K562 (cell line): ENCODE results near the gene SHB. TPM values are rescaled to one million over a fixed set of nuclear protein-coding genes. Genes with fewer than 3 reads are reported as not detected.

Experiments
- ATAC-seq: fragments of 200-7000 bp; cut with Tn5 transposase; 3 replicates; pipeline ENCODE4 v1.9.1; 2020; ENCODE audit warnings: moderate library complexity
- BruUV-seq: library from RNA; stranded (reverse); fragments of 400-500 nt; replicated peaks from 2 replicates; lab custom pipeline; 2021; lab: Mats Ljungman, UMichigan
- CTCF ChIA-PET: fragments of 300-600 bp; formaldehyde crosslinking; extraction: SDS; loops from one replicate; lab custom pipeline; 2021; ENCODE audit warnings: low intra/inter-chr PET ratio; lab: Yijun Ruan, JAX
- POLR2A ChIA-PET: fragments of 300-600, 350-650 bp; sonication (Branson Sonifier 250); formaldehyde crosslinking; extraction: SDS; loops from one replicate; lab custom pipeline; 2021; ENCODE audit warnings: antibody characterized with exemption, inconsistent platforms; lab: Yijun Ruan, JAX
- DNase-seq, 4 experiments: peaks; one replicate each; pipeline versions ENCODE4 v3.0.0 to v3.0.0-alpha.2; 2011 to 2018; ENCODE audit warnings: low spot score in 3 of 4, mixed read lengths in 3 of 4; ENCODE audit errors: extremely low read depth in 1 of 4
- FAIRE-seq: peaks from 2 replicates; lab custom pipeline; 2011; peaks lifted over from hg19 to GRCh38; lab: Jason Lieb, UNC
- H2AFZ ChIP-seq: 2 replicates; pipeline ENCODE4 v1.6.0; 2011; ENCODE audit warnings: low read depth, low read length, control low read depth, inconsistent platforms
- H3K27ac ChIP-seq: fragments of 200-600 bp; 3 replicates; pipeline ENCODE4 v1.8.0; 2011; ENCODE audit warnings: low read depth, mild to moderate bottlenecking, control low read depth, inconsistent platforms, low read length, moderate library complexity, mixed read lengths; ENCODE audit errors: extremely low read depth
- H3K27me3 ChIP-seq, 2 experiments: fragments of 300-600 bp in 1 of 2; 2 replicates in 1 of 2; 3 replicates in 1 of 2; pipeline versions ENCODE4 v1.6.0 to v1.8.0; 2011; ENCODE audit warnings: inconsistent platforms in 2 of 2, low read length in 2 of 2, mild to moderate bottlenecking in 1 of 2, mixed read lengths in 1 of 2, moderate library complexity in 1 of 2; ENCODE audit not compliant: control insufficient read depth in 2 of 2, insufficient read depth in 2 of 2
- H3K36me3 ChIP-seq: fragments of 300-600 bp; 3 replicates; pipeline ENCODE4 v1.8.0; 2011; ENCODE audit warnings: mild to moderate bottlenecking, low read length, inconsistent platforms; ENCODE audit not compliant: control insufficient read depth, insufficient read depth
- H3K4me1 ChIP-seq, 2 experiments: fragments of 200-600 bp in 1 of 2; replicated peaks in 1 of 2; 2 replicates in 1 of 2; 3 replicates in 1 of 2; pipeline versions ENCODE4 v1.5.1 to v1.8.0; 2011; ENCODE audit warnings: inconsistent platforms in 2 of 2, low read length in 2 of 2, mild to moderate bottlenecking in 1 of 2, mixed read lengths in 1 of 2, moderate library complexity in 1 of 2; ENCODE audit not compliant: control insufficient read depth in 2 of 2, insufficient read depth in 2 of 2
- H3K4me2 ChIP-seq: 2 replicates; pipeline ENCODE4 v1.6.1; 2011; ENCODE audit warnings: low read length, control low read depth, inconsistent platforms, mixed read lengths; ENCODE audit not compliant: insufficient read depth
- H3K4me3 ChIP-seq: fragments of 200-600 bp; sonication (generic), shearing (Covaris generic); 2 replicates; pipeline ENCODE4 v1.5.1; 2016; ENCODE audit warnings: control low read depth, inconsistent platforms
- H3K79me2 ChIP-seq: fragments of 200-600 bp; 3 replicates; pipeline ENCODE4 v1.8.0; 2011; ENCODE audit warnings: low read length, inconsistent platforms; ENCODE audit not compliant: control insufficient read depth, insufficient read depth
- H3K9ac ChIP-seq, 2 experiments: 2 replicates each; pipeline versions ENCODE4 v1.6.0 to v1.6.1; 2011; ENCODE audit warnings: low read depth in 2 of 2, low read length in 2 of 2, control low read depth in 1 of 2, inconsistent platforms in 1 of 2, mild to moderate bottlenecking in 1 of 2, mixed read lengths in 1 of 2; ENCODE audit not compliant: insufficient read depth in 1 of 2
- H3K9me1 ChIP-seq: one replicate; pipeline ENCODE4 v1.6.0; 2011; ENCODE audit warnings: inconsistent platforms, mild to moderate bottlenecking, low read length, moderate library complexity; ENCODE audit not compliant: control insufficient read depth, insufficient read depth
- H3K9me3 ChIP-seq: replicated peaks from 2 replicates; pipeline ENCODE4 v1.5.1; 2011; ENCODE audit warnings: low read depth, low read length, inconsistent platforms; ENCODE audit not compliant: control insufficient read depth, insufficient read depth
- H4K20me1 ChIP-seq: replicated peaks from 2 replicates; pipeline ENCODE4 v1.6.1; 2011; ENCODE audit warnings: low read length, inconsistent platforms, mixed read lengths; ENCODE audit not compliant: control insufficient read depth, insufficient read depth
- CBFA2T2 ChIP-seq: fragments of 450-650 bp; conservative IDR thresholded peaks from 2 replicates; pipeline ENCODE4 v1.6.1; 2017; ENCODE audit warnings: mild to moderate bottlenecking
- CBFA2T3 ChIP-seq: fragments of 450-650 bp; IDR thresholded peaks from 2 replicates; pipeline ENCODE4 v1.6.1; 2017
- DMBX1 ChIP-seq: fragments of 250-450 bp; sonication (Bioruptor Pico); IDR thresholded peaks from 2 replicates; pipeline ENCODE4 v1.8.0; 2022; ENCODE audit warnings: inconsistent platforms, mild to moderate bottlenecking, moderate library complexity, borderline replicate concordance
- EGR1 ChIP-seq: fragments of 450-650 bp; conservative IDR thresholded peaks from 2 replicates; pipeline ENCODE4 v1.6.1; 2017; ENCODE audit warnings: mild to moderate bottlenecking
- MLLT1 ChIP-seq, 2 experiments: fragments of 450-650 bp; IDR thresholded peaks; 2 replicates each; pipeline ENCODE4 v1.6.1; 2016
- USF2 ChIP-seq: sonication (generic); formaldehyde crosslinking; IDR thresholded peaks from 2 replicates; pipeline ENCODE4 v1.5.0; 2020; ENCODE audit warnings: missing genetic modification reagents
- ZFP30 ChIP-seq: fragments of 250-450 bp; sonication (Bioruptor Pico); IDR thresholded peaks from 2 replicates; pipeline ENCODE4 v1.8.0; 2022; ENCODE audit warnings: moderate library complexity, mild to moderate bottlenecking, inconsistent platforms, borderline replicate concordance
- ZNF778 ChIP-seq: fragments of 450-650 bp; formaldehyde crosslinking; IDR thresholded peaks from 2 replicates; pipeline ENCODE4 v1.4.0; 2020; ENCODE audit warnings: mild to moderate bottlenecking, moderate library complexity
- ZNF830 ChIP-seq: fragments of 250-450 bp; sonication (Bioruptor Pico); IDR thresholded peaks from 2 replicates; pipeline ENCODE4 v1.5.0; 2021; ENCODE audit warnings: mild to moderate bottlenecking
- WGBS: fragments of 100-300 bp; shearing (Covaris generic); methylation state at CpG from one replicate; pipeline ENCODE4 v1.1.6; 2016; ENCODE audit warnings: low coverage, mixed read lengths; ENCODE audit not compliant: insufficient coverage; ENCODE audit errors: missing lambda C conversion rate; 5-methylcytosine and 5-hydroxymethylcytosine counted together
- in situ Hi-C: fragments of 300-500 bp; cut with MboI; formaldehyde crosslinking; loops from 4 replicates; pipeline ENCODE4 v1.15.0; 2018; ENCODE audit warnings: inconsistent platforms, mixed read lengths
- intact Hi-C: fragments of 100-400 bp; cut with micrococcal nuclease; formaldehyde crosslinking; loops from 2 replicates; pipeline ENCODE4 v1.14.2; 2022
- polyA plus RNA-seq, 8 experiments: library from polyadenylated mRNA; depleted of rRNA in 4 of 8; stranded (reverse) in 5 of 8; unstranded in 3 of 8; fragments of >200 nt; fragmentation: Nextera tagmentation in 2 of 8; fragmentation: Illumina TruSeq in 1 of 8; extraction: Ambion mirVana in 2 of 8; extraction: Trizol in 1 of 8; gene quantifications; 2 replicates each; pipeline versions ENCODE4 v1.2.1 to v1.2.3, GENCODE V29; 2011 to 2014; ENCODE audit warnings: inconsistent platforms in 1 of 8, missing spikeins in 1 of 8
- total RNA-seq, 7 experiments: library from RNA; depleted of rRNA in 6 of 7; stranded (reverse); fragments of >200 nt in 6 of 7; fragmentation: Illumina TruSeq in 2 of 7; extraction: Trizol in 2 of 7; gene quantifications; 2 replicates each; pipeline versions ENCODE4 v1.2.1 to v1.2.3, GENCODE V29; 2011 to 2021; ENCODE audit warnings: low replicate concordance in 1 of 7

SHB gene
- total and polyA plus RNA-seq, 9 of the 15 experiments (the other 6 are each of a cell fraction or from before 2014, with no cell fraction given), result 0.78 to 16.0 (median 5.3) TPM

- peak; percentile 44 for ATAC-seq
- H3K4me3 ChIP-seq, result no peak overlapping the region
- POLR2A ChIA-PET, result interaction anchor here (0.6 kb wide), 1 partner anchor 9 kb away, joined by 3 read pairs; no protein-coding TSS in a partner anchor
- H3K9me3 ChIP-seq, result no peaks in the 10 kb centered on the region
- FAIRE-seq, result peak; percentile 64
- H3K27me3 ChIP-seq, result no peaks in the 10 kb centered on the region
- H2AFZ ChIP-seq, result no peak overlapping the region
- H3K4me1 ChIP-seq, result peaks cover 11 to 27% of the 10 kb centered on the region in 2 experiments; a peak in 4 of 5 replicates
- peaks cover 10% of the 10 kb centered on the region; the same call in 1 of the 2 replicates for H4K20me1 ChIP-seq
- peaks cover 11% of the 10 kb centered on the region; the same call in 1 of the 3 replicates for H3K36me3 ChIP-seq
- BruUV-seq, result no TSS peak
- in situ Hi-C loops, result no loop called here
- no peak for TF ChIP-seq ZFP30 (CRISPR knock-in tag)
- peak; percentile 39; the same call in 1 of the 2 replicates for TF ChIP-seq CBFA2T3
- no peak for TF ChIP-seq DMBX1 (CRISPR knock-in tag)
- TF ChIP-seq MLLT1 (IDR thresholded peaks at IDR 0.05), result no peak
- TF ChIP-seq EGR1, result peak; percentile 92
- no peak for TF ChIP-seq ZNF830 (CRISPR knock-in tag)
- 0 out of 2 replicates have a peak, but pooled peaks have one; percentile 15 for TF ChIP-seq USF2 (CRISPR knock-in tag)
- TF ChIP-seq ZNF778, result no peak
- TF ChIP-seq CBFA2T2, result 0 out of 2 replicates have a peak, but pooled peaks have one; percentile 13
- CTCF ChIA-PET, result no interaction called here
- peak overlapping the region in 1 of 2 experiments; percentile 83; a peak in 2 of 4 replicates for H3K9ac ChIP-seq
- WGBS, result 55% methylated on average over 14 of the region's 14 CpGs
- H3K27ac ChIP-seq, result no peak overlapping the region
- DNase-seq, result peak in 3 of 4 experiments; percentile 25 to 53 (median 40)
- no peaks in the 10 kb centered on the region for H3K79me2 ChIP-seq
- H3K9me1 ChIP-seq, result peaks cover 5% of the 10 kb centered on the region
- H3K4me2 ChIP-seq, result no peak overlapping the region
- intact Hi-C loops, result no loop called here
Observed at GRCh38 chr9:37923118-37923795, 145.8 kb downstream of the SHB start.
